WTC11 (cell line): ENCODE data around the gene TMUB1. TPM values are rescaled to one million over a fixed set of nuclear protein-coding genes. Genes with fewer than 3 reads are reported as not detected.

Source experiments
- ATAC-seq: fragments of 200-7000 bp; cut with Tn5 transposase; 2 replicates; pipeline ENCODE4 v1.10.0; 2021; ENCODE audit warnings: mild to moderate bottlenecking, moderate library complexity
- CTCF ChIA-PET: fragments of 300-600 bp; sonication (Branson Sonifier 250); formaldehyde crosslinking; loops from one replicate; lab custom pipeline; 2021; ENCODE audit warnings: antibody characterized with exemption; lab: Charles Lee
- POLR2A ChIA-PET: fragments of 350-600 bp; sonication (Branson Sonifier 250); formaldehyde crosslinking; loops from one replicate; lab custom pipeline; 2021; ENCODE audit warnings: antibody characterized with exemption; lab: Charles Lee
- DNase-seq: peaks from one replicate; pipeline ENCODE4 v3.0.0; 2021; ENCODE audit warnings: low spot score
- H3K27ac Mint-ChIP-seq: 2 replicates; pipeline ENCODE4 v1.8.0; 2021; ENCODE audit warnings: mixed read lengths
- H3K27me3 Mint-ChIP-seq: 2 replicates; pipeline ENCODE4 v1.8.0; 2021; ENCODE audit warnings: low read depth, mild to moderate bottlenecking, moderate library complexity, mixed read lengths
- H3K36me3 Mint-ChIP-seq: 2 replicates; pipeline ENCODE4 v1.8.0; 2021; ENCODE audit warnings: mixed read lengths
- H3K4me1 Mint-ChIP-seq: 2 replicates; pipeline ENCODE4 v1.8.0; 2022; ENCODE audit warnings: mixed read lengths
- H3K4me3 Mint-ChIP-seq: 2 replicates; pipeline ENCODE4 v1.8.0; 2021; ENCODE audit warnings: mild to moderate bottlenecking, moderate library complexity, mixed read lengths
- H3K9me3 Mint-ChIP-seq: 2 replicates; pipeline ENCODE4 v1.8.0; 2021; ENCODE audit warnings: mixed read lengths
- ATF2 ChIP-seq: sonication (generic); formaldehyde crosslinking; IDR thresholded peaks from 2 replicates; pipeline ENCODE4 v1.8.1; 2022; ENCODE audit warnings: low read depth, missing genetic modification reagents, borderline replicate concordance
- ELF4 ChIP-seq: sonication (generic); formaldehyde crosslinking; IDR thresholded peaks from 2 replicates; pipeline ENCODE4 v1.8.1; 2022; ENCODE audit warnings: low read depth, mild to moderate bottlenecking, moderate library complexity, missing genetic modification reagents
- ERG ChIP-seq: fragments of 250-450 bp; sonication (Bioruptor Pico); IDR thresholded peaks from 2 replicates; pipeline ENCODE4 v1.8.0; 2021; ENCODE audit warnings: mild to moderate bottlenecking
- ESRRA ChIP-seq: sonication (generic); formaldehyde crosslinking; IDR thresholded peaks from 2 replicates; pipeline ENCODE4 v1.8.1; 2022; ENCODE audit warnings: mild to moderate bottlenecking, missing genetic modification reagents, borderline replicate concordance
- FOXJ3 ChIP-seq: sonication (generic); formaldehyde crosslinking; IDR thresholded peaks from 2 replicates; pipeline ENCODE4 v1.9.0; 2021; ENCODE audit warnings: missing genetic modification reagents, mild to moderate bottlenecking, borderline replicate concordance
- IRF2 ChIP-seq: sonication (generic); formaldehyde crosslinking; IDR thresholded peaks from 2 replicates; pipeline ENCODE4 v1.8.0; 2022; ENCODE audit warnings: low read depth, missing genetic modification reagents, borderline replicate concordance
- MAX ChIP-seq: sonication (generic); formaldehyde crosslinking; IDR thresholded peaks from 2 replicates; pipeline ENCODE4 v1.8.0; 2022; ENCODE audit warnings: mild to moderate bottlenecking, missing genetic modification reagents
- RORB ChIP-seq: fragments of 250-450 bp; sonication (Bioruptor Pico); IDR thresholded peaks from 2 replicates; pipeline ENCODE4 v1.9.0; 2021; ENCODE audit warnings: mild to moderate bottlenecking
- SMAD3 ChIP-seq: sonication (generic); formaldehyde crosslinking; IDR thresholded peaks from 2 replicates; pipeline ENCODE4 v1.8.0; 2022; ENCODE audit warnings: missing genetic modification reagents, mild to moderate bottlenecking, borderline replicate concordance
- TEAD1 ChIP-seq: sonication (generic); formaldehyde crosslinking; IDR thresholded peaks from 2 replicates; pipeline ENCODE4 v1.8.0; 2022; ENCODE audit warnings: mild to moderate bottlenecking, missing genetic modification reagents
- TEAD4 ChIP-seq: sonication (generic); formaldehyde crosslinking; IDR thresholded peaks from 2 replicates; pipeline ENCODE4 v1.8.0; 2022; ENCODE audit warnings: mild to moderate bottlenecking, missing genetic modification reagents
- USF2 ChIP-seq: sonication (generic); formaldehyde crosslinking; IDR thresholded peaks from 2 replicates; pipeline ENCODE4 v1.8.1; 2023; ENCODE audit warnings: mild to moderate bottlenecking, missing genetic modification reagents, moderate library complexity
- ZBTB43 ChIP-seq: sonication (generic); formaldehyde crosslinking; IDR thresholded peaks from 2 replicates; pipeline ENCODE4 v1.8.1; 2023; ENCODE audit warnings: mild to moderate bottlenecking, missing genetic modification reagents
- ZNF232 ChIP-seq: sonication (generic); formaldehyde crosslinking; IDR thresholded peaks from 2 replicates; pipeline ENCODE4 v1.8.0; 2022; ENCODE audit warnings: mild to moderate bottlenecking, missing genetic modification reagents
- ZNF317 ChIP-seq: sonication (generic); formaldehyde crosslinking; IDR thresholded peaks from 2 replicates; pipeline ENCODE4 v1.8.1; 2023; ENCODE audit warnings: low read depth, mild to moderate bottlenecking, moderate library complexity, missing genetic modification reagents, borderline replicate concordance
- ZNF532 ChIP-seq: fragments of 250-450 bp; sonication (Bioruptor Pico); IDR thresholded peaks from 2 replicates; pipeline ENCODE4 v1.9.0; 2021; ENCODE audit warnings: mild to moderate bottlenecking, borderline replicate concordance
- ZNF671 ChIP-seq: fragments of 250-450 bp; sonication (Bioruptor Pico); IDR thresholded peaks from 2 replicates; pipeline ENCODE4 v1.8.0; 2021; ENCODE audit warnings: mild to moderate bottlenecking
- total RNA-seq: library from RNA; stranded (reverse); gene quantifications from 3 replicates; pipeline ENCODE4 v1.2.3, GENCODE V29; 2021

Gene TMUB1
- total RNA-seq, 1 experiment from 2014 or later = 72.8 TPM

- POLR2A ChIA-PET = no interaction called here
Measured at GRCh38 chr7:151116603-151117440, 33.5 kb upstream of the TMUB1 start.

More at GRCh38 chr7:151116603-151117440, 33.5 kb upstream of the TMUB1 start:
- CTCF ChIA-PET = interaction anchor here (0.9 to 9.9 kb wide), 7 partner anchors 8 to 129 kb away, joined by 4 to 118 read pairs (median 8); partner anchors contain the start of gene FASTK
- TF ChIP-seq ELF4 (CRISPR knock-in tag) (no peak), ERG (no peak), IRF2 (CRISPR knock-in tag) (no peak), MAX (CRISPR knock-in tag) (no peak), ZNF317 (CRISPR knock-in tag) (no peak), ZNF671 (CRISPR knock-in tag) (no peak), SMAD3 (CRISPR knock-in tag) (no peak), FOXJ3 (CRISPR knock-in tag) (no peak), USF2 (CRISPR knock-in tag) (no peak), ATF2 (no peak), TEAD4 (CRISPR knock-in tag) (no peak), TEAD1 (CRISPR knock-in tag) (no peak), ZNF532 (CRISPR knock-in tag) (no peak), ZNF232 (CRISPR knock-in tag) (no peak), ESRRA (no peak), ZBTB43 (CRISPR knock-in tag) (no peak), RORB (CRISPR knock-in tag) (no peak)
- ATAC-seq (no peak), DNase-seq (no peak)
- Mint-ChIP-seq H3K4me3 (no peak overlapping the region), H3K27me3 (peaks cover 9% of the 10 kb centered on the region), H3K27ac (peak overlapping the region; percentile 27; the same call in 1 of the 2 replicates), H3K36me3 (peaks cover 28% of the 10 kb centered on the region), H3K9me3 (no peaks in the 10 kb centered on the region), H3K4me1 (peaks cover 19% of the 10 kb centered on the region)
